Stimulated activated CD8-positive, alpha-beta memory T cell treated with anti-CD3 and anti-CD28 coated beads, Interleukin-12 subunit alpha, Interleukin-12 subunit beta, amount 100 ng/mL, for 4 hours (primary cell): ENCODE data around the gene EML6.

Source experiments
- DNase-seq: peaks from one replicate; pipeline ENCODE4 v3.0.0-alpha.2; 2020; ENCODE audit warnings: low read depth

The EML6 gene

DNA sequence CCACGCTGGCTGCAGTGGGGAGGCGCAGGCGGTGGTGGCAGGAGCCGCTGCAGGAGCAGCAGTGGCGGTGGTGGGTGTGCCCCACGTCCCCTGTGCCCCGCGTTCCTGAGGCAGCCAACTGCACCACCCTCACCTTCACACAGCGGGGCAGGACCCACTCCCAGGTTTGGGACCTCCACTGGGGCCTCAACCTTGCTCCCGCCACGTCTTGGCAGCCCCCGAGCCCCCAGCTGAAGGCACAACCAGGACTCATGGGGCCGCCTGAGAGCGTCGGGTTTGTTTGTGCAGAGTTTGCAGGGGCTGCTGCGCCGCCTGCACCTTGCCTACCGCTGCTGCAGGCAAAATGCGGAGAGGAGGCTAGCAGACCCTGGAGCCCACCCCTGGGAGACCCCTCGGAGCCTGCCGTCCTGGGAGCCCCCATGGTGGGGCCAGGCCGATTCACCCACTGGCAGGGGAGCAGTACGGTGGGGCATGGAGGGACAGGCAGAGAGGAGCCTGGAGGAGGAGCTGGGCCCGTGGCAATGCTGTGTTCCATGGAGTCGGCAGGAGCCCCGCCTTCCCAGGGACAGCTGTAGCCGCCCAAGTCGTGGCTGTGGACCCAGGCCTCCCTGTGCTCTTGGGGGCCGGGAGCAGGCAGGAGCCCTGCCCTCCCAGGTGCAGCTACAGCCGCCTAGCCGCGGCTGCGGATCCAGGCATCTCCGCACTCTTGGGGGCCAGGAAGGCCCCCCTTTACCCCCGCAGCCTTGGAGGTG is 14.7 kb upstream of the EML6 start:
- DNase-seq = no peak

- no peak for DNase-seq
Measured at GRCh38 chr2:54709336-54709809, 14.1 kb upstream of the EML6 start.

DNA sequence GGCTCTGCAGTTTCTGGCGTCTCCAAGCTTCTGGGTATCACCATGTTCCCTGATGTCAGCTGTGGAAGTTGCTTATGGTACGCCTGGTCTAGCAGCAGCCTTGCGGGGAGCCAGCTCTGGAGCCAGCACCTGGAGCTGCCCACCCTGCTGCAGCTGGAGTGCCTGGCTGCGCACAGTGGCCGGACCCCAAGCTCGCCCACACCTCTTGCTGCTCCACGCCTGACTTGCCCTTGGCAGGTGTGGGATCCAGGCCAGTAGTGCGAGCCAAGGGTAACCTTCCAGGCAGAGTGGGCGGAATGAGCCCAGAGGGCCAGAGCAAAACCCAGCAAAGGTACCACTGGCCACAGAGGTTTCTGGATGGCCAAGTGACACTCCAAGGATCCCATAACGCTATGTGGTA is 13.2 kb upstream of the EML6 start:
- DNase-seq = no peak

DNA sequence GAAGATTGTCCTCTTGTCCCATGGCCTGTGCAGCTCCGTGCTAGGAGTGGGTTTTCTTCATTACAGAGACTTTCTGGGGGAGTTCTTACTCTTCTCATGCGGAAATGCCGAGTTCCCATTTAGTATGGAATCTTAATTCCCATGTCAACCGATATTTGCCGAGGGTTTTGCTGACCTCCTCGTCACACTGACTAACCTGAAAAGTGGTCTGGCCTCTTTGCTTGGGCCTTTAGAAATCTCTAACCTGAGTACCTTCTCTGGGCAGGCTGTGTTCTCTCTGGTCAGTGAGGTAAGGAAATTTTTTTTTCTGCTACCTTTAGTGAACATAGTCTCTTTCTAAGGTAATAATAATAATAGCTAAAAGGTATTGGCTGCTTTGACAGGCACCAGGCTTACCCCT is 10.9 kb upstream of the EML6 start:
- no peak for DNase-seq

- DNase-seq = no peak
Measured at GRCh38 chr2:54714996-54715395, 8.5 kb upstream of the EML6 start.

- DNase-seq = no peak
Measured at GRCh38 chr2:54716375-54716774, 7.1 kb upstream of the EML6 start.

- no peak for DNase-seq
Measured at GRCh38 chr2:54720563-54720962, 2.9 kb upstream of the EML6 start.

DNA sequence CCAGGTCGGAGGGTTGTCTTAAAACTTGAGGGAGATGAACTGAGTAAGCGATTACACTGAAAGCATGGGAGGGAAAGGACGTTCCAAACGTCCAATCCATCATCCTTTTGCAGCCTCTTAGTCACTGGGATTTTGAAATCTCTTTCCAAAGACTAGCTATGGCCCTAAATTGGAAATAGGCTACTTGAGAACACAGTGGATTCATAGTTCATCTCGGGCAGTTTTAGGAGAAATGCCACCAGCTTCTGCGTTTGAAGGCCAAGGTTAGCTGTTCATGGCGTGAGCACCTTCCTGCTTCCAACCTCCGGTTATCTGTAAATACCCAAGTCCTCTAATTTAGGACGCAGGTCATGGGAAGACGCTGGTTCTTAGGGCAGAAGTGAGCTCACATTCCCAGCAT is 821 bp upstream of the EML6 start:
- DNase-seq = no peak

DNA sequence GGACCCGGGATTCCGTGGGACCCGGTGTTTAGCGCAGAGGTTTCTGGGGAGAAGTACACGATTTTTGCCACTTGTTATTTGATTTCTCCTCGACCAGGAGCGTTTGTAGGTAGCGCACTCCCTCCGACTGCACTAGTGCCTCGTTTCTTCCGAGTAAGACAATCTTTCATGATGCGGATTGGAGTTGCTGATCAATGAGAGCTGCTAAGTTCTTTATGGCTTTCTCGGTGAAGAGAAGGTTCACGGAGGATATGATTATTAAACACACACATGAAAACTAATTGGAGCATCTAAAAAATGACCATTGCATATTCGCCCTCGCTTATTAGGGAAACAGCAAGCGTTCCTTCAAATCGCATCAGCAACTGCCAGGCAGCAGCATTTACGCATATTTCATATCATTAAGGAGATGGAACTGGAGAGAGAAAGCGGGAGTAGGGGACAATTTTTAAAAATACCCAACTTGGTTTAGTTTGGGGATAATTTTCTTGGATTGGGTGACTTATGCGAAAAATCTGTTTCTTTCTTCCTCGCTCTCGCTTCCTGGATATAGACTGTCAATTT is 616 bp downstream of the EML6 start:
- DNase-seq = no peak

GRCh38 chr2:54724560-54725342 is 1.3 kb downstream of the EML6 start:
- DNase-seq = no peak

DNA sequence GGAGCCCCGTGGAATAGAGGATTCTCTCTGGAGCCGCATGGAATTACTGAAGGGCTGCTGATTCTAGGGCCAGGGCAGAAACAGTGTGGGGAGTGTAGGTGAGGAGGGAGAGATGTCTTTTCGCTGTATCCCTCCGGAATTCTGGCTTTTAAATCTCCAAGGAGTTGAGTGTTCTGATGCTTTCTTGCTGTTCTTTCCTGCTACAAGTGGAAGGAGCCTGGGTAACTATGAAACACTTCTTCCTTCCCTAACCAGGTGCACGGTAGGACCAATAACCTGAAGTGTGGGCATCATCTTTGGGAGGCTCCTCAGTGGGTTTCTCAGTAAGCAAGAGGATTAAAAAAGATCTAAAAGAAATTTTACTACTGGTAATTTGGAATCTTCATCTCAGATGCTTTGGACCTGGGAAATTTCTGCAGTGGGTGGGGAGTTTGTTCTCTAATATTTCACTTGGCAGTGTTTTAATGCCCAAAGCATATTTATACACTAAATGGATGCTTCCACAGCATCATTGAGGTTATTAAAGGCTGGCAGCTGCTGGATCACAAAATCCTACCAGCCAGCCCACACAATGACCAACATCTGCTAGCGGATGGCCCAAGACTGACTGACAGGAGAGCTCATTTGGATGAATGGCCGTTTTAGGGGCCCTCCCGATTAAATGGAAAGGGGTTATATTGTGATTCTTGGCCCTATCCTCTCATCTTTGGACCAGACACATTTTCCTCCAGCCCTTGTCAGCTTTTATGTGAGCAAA is 2.1 kb downstream of the EML6 start:
- DNase-seq = no peak

GRCh38 chr2:54726431-54726830 is 3.0 kb downstream of the EML6 start:
- no peak for DNase-seq

- no peak for DNase-seq
Measured at GRCh38 chr2:54726940-54727339, 3.5 kb downstream of the EML6 start.

DNA sequence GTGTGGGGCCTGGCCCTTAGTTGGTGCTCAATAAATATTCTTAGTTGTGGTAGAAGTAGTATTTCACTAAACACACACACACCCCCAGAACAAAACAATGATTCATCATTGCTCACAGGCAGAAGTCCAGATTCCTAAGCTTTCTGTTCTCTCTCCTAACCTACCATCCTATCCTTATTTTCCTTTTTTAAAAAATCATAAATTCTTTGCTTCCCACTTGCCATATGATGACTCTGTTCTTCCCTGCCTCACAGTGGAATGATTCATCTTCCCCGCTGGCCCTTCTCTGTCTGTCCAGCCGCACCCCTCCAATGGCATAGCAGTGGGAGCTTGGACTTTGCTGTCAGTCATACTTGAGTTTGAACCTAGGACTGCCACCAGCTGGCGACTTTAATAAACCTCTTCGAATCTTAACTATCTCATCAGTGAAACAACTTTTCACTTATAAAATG is 5.2 kb downstream of the EML6 start:
- DNase-seq = no peak

DNA sequence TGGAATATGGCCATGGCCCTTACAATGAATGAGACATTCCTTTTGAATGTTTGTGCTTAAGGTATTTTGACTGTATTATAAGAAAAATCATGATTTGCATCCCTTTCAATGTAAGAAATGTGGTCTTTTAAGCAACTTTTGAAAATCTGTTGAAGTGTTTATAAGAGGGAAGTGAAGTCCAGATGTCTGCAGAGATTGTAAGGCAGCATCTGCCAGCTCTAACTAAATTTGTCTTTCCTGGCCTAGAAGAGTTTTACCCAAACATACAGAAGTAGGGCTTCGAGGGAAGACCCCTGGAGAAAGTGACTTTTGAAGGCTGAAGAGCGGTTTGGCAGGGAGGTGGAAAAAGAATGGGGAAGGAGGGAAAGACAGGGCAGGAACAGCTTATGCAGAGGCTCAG is 12.2 kb downstream of the EML6 start:
- no peak for DNase-seq

DNA sequence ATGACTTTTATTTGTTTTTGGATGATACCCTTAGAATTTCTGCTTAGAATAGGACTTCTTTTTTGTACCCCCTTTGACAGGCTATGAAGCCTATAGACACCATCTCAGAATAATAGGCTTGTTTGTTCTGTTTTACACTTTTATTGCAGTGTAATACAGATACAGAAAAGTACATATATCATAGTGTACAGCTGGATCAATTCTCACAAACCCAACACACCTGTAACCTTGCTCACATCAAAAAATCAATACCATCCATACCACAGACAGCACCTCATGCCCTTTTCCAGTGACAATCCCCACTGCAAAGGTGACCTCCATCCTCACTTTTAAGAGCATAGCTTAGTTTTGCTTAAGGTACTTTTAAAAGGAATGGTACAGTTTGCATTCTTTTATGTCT is 14.8 kb downstream of the EML6 start:
- no peak for DNase-seq

DNA sequence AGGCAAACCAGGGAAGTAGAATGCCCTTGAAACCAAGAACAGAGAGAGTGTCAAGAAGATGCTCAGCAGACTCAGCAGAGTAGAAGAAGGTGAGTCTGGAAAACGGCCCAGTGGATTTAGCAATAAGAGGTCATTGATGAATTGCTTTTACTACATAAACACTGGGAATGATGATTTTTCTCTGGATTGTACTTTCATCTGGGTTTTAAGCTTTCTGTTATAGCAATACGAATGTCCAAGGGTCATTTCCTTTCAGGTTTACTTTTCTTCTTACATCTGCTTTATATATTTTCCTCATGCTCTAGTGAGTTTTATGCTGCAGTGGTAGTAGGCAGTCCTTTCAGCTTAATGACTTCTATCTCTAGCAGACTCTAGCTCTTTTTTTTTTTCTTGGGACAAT is 16.9 kb downstream of the EML6 start:
- DNase-seq = no peak

GRCh38 chr2:54741250-54741649 is 17.8 kb downstream of the EML6 start:
- DNase-seq = no peak

- no peak for DNase-seq
Measured at GRCh38 chr2:54750040-54750439, 26.6 kb downstream of the EML6 start.

- no peak for DNase-seq
Measured at GRCh38 chr2:54752439-54752838, 29.0 kb downstream of the EML6 start.

GRCh38 chr2:54755641-54756326 is 32.3 kb downstream of the EML6 start:
- no peak for DNase-seq

DNA sequence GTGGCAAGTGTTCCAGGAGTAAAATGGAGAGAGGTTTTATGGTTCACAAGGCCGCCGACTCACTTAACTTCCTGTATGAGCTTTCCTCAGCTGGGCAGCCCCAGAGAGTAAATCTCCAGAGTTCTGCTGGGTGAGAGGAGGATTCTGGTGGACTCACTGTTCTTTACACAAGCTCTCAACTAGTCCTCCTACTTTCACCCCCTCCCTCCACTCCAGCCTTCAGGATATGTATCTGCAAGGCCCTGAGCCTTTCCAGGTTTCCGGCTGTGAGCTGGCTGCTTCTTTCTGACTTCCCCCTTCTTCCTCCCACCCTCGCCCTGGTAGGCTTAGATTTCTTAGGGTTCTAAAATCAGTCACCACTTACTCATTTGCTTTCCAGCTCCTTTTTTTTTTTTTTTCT is 34.0 kb downstream of the EML6 start:
- no peak for DNase-seq
